Mammary epithelial cell (primary cell): ENCODE data around the gene TNFRSF18.

Experiments
- EZH2 ChIP-seq: IDR thresholded peaks from 2 replicates; pipeline ENCODE4 v1.6.1; 2012; ENCODE audit warnings: low read length, inconsistent platforms, borderline replicate concordance
- TF ChIP-seq, protein P1 (sequence below), 2 donors: IDR thresholded peaks in 1 of 2; conservative IDR thresholded peaks in 1 of 2; 2 replicates each; pipeline ENCODE4 v1.5.1; 2011 to 2012; ENCODE audit warnings: inconsistent platforms in 2 of 2, low read length in 2 of 2, mild to moderate bottlenecking in 2 of 2, control low read depth in 1 of 2, low read depth in 1 of 2; ENCODE audit not compliant: insufficient read depth in 1 of 2; ENCODE audit errors: extremely low read depth in 1 of 2

DNA sequence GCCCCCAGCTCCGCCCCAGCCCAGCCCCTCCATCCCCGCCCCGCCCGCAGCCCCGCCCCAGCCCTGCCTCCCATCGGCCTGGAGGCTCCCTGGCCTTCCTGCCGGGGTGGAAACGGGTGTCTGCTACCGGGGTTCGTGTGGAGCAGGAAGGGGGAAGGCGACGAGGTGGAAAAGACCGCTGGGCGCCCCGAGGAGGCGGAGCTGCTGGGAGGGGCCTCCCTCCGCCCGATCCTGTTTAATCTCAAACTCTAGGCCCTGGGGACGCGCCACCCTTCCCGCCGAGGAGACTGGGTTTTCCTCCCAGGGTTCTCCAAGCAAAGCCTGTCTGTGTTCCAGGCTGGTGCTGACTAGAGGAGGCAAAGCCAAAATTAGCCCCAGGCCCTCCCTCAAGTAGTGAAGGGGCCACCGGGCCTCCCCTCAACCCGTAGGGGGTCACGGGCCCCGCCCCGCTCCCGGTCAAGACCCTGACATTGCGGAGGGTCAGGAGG lies 48.9 kb downstream of the TNFRSF18 start:
- TF ChIP-seq, protein P1, sequence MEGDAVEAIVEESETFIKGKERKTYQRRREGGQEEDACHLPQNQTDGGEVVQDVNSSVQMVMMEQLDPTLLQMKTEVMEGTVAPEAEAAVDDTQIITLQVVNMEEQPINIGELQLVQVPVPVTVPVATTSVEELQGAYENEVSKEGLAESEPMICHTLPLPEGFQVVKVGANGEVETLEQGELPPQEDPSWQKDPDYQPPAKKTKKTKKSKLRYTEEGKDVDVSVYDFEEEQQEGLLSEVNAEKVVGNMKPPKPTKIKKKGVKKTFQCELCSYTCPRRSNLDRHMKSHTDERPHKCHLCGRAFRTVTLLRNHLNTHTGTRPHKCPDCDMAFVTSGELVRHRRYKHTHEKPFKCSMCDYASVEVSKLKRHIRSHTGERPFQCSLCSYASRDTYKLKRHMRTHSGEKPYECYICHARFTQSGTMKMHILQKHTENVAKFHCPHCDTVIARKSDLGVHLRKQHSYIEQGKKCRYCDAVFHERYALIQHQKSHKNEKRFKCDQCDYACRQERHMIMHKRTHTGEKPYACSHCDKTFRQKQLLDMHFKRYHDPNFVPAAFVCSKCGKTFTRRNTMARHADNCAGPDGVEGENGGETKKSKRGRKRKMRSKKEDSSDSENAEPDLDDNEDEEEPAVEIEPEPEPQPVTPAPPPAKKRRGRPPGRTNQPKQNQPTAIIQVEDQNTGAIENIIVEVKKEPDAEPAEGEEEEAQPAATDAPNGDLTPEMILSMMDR (conservative IDR thresholded peaks at IDR 0.05 in 1 of 2, IDR thresholded peaks at IDR 0.05 in 1 of 2; ENCODE audit: extremely low read depth in 1 of 2, insufficient read depth in 1 of 2, low read depth in 1 of 2, low read length in 2 of 2): no peak
- no peak for TF ChIP-seq EZH2
